Type B pancreatic cell (in vitro differentiated cells): ENCODE results near the gene PLEKHH2. TPM values are rescaled to one million over a fixed set of nuclear protein-coding genes. Genes with fewer than 3 reads are reported as not detected.

Experiments used
- DNase-seq: peaks from one replicate; pipeline ENCODE4 v3.0.0; 2021; ENCODE audit warnings: mixed read lengths; ENCODE audit not compliant: unreplicated experiment; ENCODE audit errors: extremely low spot score
- H3K27ac Mint-ChIP-seq: 2 replicates; pipeline ENCODE4 v1.8.0; 2021; ENCODE audit warnings: mild to moderate bottlenecking, mixed read lengths
- H3K27me3 Mint-ChIP-seq: 2 replicates; pipeline ENCODE4 v1.8.0; 2021; ENCODE audit warnings: mixed read lengths
- H3K36me3 Mint-ChIP-seq: 2 replicates; pipeline ENCODE4 v1.8.0; 2021; ENCODE audit warnings: mixed read lengths
- H3K4me1 Mint-ChIP-seq: one replicate; pipeline ENCODE4 v1.8.0; 2021; ENCODE audit warnings: mixed read lengths; ENCODE audit not compliant: unreplicated experiment
- H3K4me3 Mint-ChIP-seq: 2 replicates; pipeline ENCODE4 v1.8.0; 2021; ENCODE audit warnings: mild to moderate bottlenecking, mixed read lengths
- H3K9me3 Mint-ChIP-seq: 2 replicates; pipeline ENCODE4 v1.8.0; 2021; ENCODE audit warnings: mixed read lengths
- total RNA-seq: library from RNA; stranded (reverse); gene quantifications from 2 replicates; pipeline ENCODE4 v1.2.1, GENCODE V29; 2021; ENCODE audit warnings: low replicate concordance
- TF ChIP-seq, protein P1 (sequence below): fragments of 200-600 bp; sonication (generic); conservative IDR thresholded peaks from 2 replicates; pipeline ENCODE4 v1.5.0; 2021; ENCODE audit warnings: antibody characterized with exemption, mild to moderate bottlenecking

Gene PLEKHH2
- total RNA-seq, 1 donor from 2014 or later, result 3.5 TPM

- no peaks in the 10 kb centered on the region for H3K36me3 Mint-ChIP-seq
- no peak overlapping the region for H3K27ac Mint-ChIP-seq
- DNase-seq, result no peak
- H3K9me3 Mint-ChIP-seq, result no peaks in the 10 kb centered on the region
- H3K4me1 Mint-ChIP-seq, result no peaks in the 10 kb centered on the region
- TF ChIP-seq, protein P1, sequence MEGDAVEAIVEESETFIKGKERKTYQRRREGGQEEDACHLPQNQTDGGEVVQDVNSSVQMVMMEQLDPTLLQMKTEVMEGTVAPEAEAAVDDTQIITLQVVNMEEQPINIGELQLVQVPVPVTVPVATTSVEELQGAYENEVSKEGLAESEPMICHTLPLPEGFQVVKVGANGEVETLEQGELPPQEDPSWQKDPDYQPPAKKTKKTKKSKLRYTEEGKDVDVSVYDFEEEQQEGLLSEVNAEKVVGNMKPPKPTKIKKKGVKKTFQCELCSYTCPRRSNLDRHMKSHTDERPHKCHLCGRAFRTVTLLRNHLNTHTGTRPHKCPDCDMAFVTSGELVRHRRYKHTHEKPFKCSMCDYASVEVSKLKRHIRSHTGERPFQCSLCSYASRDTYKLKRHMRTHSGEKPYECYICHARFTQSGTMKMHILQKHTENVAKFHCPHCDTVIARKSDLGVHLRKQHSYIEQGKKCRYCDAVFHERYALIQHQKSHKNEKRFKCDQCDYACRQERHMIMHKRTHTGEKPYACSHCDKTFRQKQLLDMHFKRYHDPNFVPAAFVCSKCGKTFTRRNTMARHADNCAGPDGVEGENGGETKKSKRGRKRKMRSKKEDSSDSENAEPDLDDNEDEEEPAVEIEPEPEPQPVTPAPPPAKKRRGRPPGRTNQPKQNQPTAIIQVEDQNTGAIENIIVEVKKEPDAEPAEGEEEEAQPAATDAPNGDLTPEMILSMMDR, result no peak
- no peak overlapping the region for H3K4me3 Mint-ChIP-seq
- no peaks in the 10 kb centered on the region for H3K27me3 Mint-ChIP-seq
Measured at GRCh38 chr2:43707255-43708015, 70.4 kb downstream of the PLEKHH2 start.

DNA sequence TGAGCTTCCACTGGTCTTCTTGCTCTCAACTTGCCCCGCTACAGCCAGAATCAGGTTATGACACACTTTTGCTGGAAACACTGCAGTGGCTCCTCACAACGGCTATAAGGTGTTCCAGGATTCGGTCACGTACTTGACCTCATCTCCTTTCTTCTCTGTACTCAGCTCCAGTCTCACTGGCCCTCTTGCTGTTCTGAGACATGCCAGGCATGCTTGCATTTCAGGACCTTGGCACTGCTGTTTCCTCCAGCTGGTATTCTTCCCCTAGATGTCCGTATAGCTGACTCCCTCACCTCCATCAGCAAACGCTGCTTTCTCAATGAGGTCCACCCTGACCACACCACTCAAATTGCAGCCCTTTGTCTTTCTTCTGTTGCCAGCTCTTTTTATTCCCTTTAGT lies 71.1 kb downstream of the PLEKHH2 start:
- Mint-ChIP-seq H3K4me1 (no peaks in the 10 kb centered on the region), H3K27me3 (no peaks in the 10 kb centered on the region), H3K36me3 (no peaks in the 10 kb centered on the region), H3K4me3 (no peak overlapping the region), H3K27ac (no peak overlapping the region), H3K9me3 (no peaks in the 10 kb centered on the region)
- no peak for DNase-seq
- TF ChIP-seq, protein P1, result no peak

- DNase-seq, result no peak
- Mint-ChIP-seq H3K4me3 (no peak overlapping the region), H3K4me1 (no peaks in the 10 kb centered on the region), H3K27ac (no peak overlapping the region), H3K36me3 (no peaks in the 10 kb centered on the region), H3K9me3 (no peaks in the 10 kb centered on the region), H3K27me3 (no peaks in the 10 kb centered on the region)
- TF ChIP-seq, protein P1, result no peak
Measured at GRCh38 chr2:43708891-43709290, 71.8 kb downstream of the PLEKHH2 start.

- TF ChIP-seq, protein P1, result no peak
- Mint-ChIP-seq H3K4me1 (no peaks in the 10 kb centered on the region), H3K4me3 (no peak overlapping the region), H3K36me3 (no peaks in the 10 kb centered on the region), H3K27ac (no peak overlapping the region), H3K27me3 (no peaks in the 10 kb centered on the region), H3K9me3 (no peaks in the 10 kb centered on the region)
- DNase-seq, result no peak
Measured at GRCh38 chr2:43710866-43711265, 73.8 kb downstream of the PLEKHH2 start.

- H3K4me3 Mint-ChIP-seq, result no peak overlapping the region
- H3K9me3 Mint-ChIP-seq, result no peaks in the 10 kb centered on the region
- no peaks in the 10 kb centered on the region for H3K4me1 Mint-ChIP-seq
- TF ChIP-seq, protein P1, result no peak
- H3K27me3 Mint-ChIP-seq, result no peaks in the 10 kb centered on the region
- no peaks in the 10 kb centered on the region for H3K36me3 Mint-ChIP-seq
- no peak for DNase-seq
- H3K27ac Mint-ChIP-seq, result no peak overlapping the region
Measured at GRCh38 chr2:43714164-43714563, 77.1 kb downstream of the PLEKHH2 start.
